Activated CD4-positive, alpha-beta T cell treated with anti-CD3 and anti-CD28 coated beads, Interleukin-2, amount 50 U/mL, for 1 hour (primary cell): ENCODE results near the gene CREBRF.
"Not testable (repeated sequence)": the region's sequence is repeated elsewhere in the genome, so short reads cannot be mapped to it uniquely, and the experiment has no call there.

Source experiments
- DNase-seq: peaks from one replicate; pipeline ENCODE4 v3.0.0-alpha.2; 2020

CREBRF gene

GRCh38 chr5:173039188-173039587 lies 17.0 kb upstream of the CREBRF start:
- no peak for DNase-seq

GRCh38 chr5:173039964-173040363 lies 16.2 kb upstream of the CREBRF start:
- DNase-seq, result no peak

- no peak for DNase-seq
These were observed 14.0 kb upstream of the CREBRF start for GRCh38 chr5:173041881-173042762.

GRCh38 chr5:173042763-173043107 lies 13.4 kb upstream of the CREBRF start:
- no peak for DNase-seq

DNA sequence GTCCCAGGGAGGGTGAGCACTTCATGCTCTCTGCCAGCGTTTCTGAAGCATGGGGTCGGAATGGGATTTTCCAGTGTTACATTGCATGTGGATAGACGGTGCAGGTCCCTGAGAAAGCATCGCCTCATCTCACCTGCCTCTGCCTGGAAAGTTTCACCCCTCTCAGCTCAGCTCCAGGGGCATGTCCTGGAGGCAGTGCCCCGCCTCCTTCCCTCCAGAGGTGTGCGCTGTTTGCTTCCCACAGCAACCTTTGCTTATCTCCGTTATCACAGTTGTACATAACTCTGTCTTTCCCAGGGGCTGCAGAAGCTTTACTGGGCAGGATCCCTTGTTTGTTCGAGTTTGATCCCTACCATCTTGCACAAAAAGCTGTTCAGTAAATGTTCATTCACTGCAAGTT lies 10.7 kb upstream of the CREBRF start:
- no peak for DNase-seq

GRCh38 chr5:173047096-173047837 lies 8.9 kb upstream of the CREBRF start:
- not testable (repeated sequence) for DNase-seq

GRCh38 chr5:173047838-173048105 lies 8.4 kb upstream of the CREBRF start:
- DNase-seq, result no peak

DNA sequence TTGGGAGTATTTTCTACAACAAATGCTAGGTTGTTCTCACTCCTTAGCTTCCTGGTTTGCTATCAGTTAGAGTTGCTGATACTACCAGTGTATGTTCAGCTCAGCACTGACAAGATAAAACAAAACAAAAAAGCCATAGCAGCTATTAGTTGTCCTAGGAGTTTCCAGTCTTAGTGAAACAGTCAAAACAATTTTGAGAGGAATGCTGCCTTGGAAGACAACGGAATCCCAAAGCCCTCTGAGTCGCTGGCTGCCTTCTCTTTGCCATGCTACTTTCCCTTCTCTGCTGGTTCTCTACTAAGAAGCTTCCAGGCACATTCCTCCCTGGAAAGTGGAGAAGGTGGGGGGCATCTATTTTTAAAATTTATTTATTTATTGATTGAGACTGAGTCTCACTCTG lies 5.4 kb upstream of the CREBRF start:
- no peak for DNase-seq

- DNase-seq, result no peak
These were observed 4.4 kb upstream of the CREBRF start for GRCh38 chr5:173051746-173052145.

DNA sequence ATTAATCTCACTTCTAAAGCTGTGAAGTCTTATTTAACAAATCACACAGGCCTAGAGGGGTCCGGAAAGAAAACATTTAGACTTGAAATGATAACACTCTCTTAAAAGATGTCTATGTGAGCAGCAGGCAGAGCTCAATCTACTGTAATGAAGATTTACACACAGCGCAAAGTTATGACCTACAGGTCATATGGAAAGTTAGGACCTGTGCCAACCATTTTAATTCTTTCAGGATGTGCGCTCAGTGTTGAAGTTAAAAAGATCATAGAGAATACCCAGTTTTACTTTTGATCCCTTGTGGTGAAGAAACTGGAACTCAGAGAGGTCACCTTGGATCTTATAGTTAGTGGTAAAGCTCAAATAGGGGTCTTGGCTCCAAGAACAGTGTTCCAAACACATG lies 3.1 kb upstream of the CREBRF start:
- no peak for DNase-seq

- no peak for DNase-seq
These were observed 970 bp upstream of the CREBRF start for GRCh38 chr5:173055042-173055721.

DNA sequence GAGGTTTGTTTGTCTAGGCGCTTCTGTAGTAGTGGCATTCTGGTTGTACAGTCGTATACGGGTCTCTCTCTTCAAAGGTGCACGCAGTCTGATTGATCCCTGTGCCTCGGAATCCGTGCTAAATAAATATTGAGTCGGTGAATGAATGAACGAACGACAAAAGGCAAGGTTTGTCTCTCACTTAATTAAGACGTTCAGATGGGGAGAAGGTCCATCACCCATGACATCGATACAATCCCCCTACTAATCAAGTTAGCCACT lies 500 bp upstream of the CREBRF start:
- DNase-seq, result peak; percentile 7

GRCh38 chr5:173056783-173057061 lies 570 bp downstream of the CREBRF start:
- DNase-seq, result peak; percentile 81

DNA sequence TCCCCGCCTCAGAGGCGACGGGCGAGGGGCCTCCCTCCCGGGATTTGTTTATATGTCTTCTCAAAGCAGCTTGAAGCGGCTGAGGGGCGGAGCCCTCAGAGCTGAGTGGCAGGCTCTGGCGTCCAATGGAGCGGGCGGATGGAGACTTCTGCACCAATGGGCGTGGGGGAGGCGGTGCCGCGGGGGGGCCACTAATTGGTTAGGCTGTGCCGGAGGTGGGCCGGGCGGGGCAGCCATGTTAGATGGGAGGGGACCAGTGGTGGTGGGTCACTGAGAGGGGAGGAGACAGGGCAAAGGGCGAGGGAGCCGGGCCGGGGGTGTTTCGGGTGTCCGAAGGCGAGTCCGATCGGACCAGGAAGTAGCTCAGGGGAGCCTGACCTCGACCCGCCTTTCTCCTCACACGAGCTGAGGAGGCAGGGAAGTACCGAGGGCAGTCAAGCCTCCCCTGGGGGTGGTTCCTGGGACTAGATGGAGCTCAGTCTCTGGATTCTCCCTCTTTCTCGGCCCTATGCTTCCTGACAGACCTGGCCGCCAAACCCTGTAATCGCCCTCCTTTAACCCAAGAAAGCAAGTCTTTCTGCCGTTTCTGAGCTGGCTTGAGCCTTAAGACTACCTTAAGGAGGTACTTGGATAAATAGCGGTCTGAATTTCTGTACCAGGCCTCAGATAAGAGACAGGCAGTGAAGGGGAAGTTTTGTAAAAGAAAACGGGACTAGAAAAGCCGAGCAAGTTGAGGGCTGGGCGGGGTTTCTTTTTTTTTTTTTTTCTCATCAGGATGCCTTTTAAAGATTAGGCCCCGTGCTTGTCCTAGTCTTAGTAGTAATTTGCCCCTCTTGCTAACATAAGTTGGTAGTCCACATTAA lies 1.1 kb downstream of the CREBRF start:
- peak; percentile 99 for DNase-seq

GRCh38 chr5:173062141-173062540 lies 6.0 kb downstream of the CREBRF start:
- no peak for DNase-seq

DNA sequence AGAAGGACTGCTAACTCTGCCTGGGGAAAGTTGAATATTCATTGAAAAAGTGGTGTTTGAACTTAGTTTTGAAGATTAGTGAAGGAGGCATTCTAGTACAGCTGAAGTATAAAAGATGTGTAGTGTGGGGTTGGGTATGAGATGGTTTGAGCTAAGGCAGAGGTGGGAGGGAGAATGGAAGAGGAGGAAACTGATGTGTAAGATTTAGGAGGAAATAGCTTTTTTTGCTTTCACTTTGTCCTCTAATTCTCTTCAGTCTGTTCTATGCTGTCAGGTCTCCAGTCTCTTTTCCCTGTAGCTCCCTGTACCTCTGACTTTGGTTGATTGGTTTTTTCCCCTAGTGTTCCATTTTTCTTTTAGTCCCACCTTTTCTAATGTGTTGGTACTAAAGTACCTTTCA lies 9.0 kb downstream of the CREBRF start:
- no peak for DNase-seq

DNA sequence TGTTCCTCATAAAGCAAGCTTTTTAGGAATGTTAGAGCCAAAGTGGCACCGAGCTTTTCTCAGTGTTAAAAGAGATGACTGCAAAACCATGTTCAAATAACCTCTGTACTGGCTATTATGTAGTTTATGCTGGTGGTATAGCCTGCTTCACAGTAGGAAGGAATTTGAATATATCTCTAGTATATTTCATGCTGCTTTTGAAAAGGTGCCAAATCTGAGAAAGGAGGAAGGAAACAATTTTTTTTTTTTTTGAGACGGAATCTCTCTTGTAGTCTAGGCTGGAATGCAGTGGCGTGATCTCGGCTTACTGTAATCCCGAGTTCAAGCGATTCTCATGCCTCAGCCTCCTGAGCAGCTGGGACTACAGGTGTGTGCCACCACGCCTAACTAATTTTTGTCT lies 13.5 kb downstream of the CREBRF start:
- DNase-seq, result no peak

- DNase-seq, result no peak
These were observed 19.1 kb downstream of the CREBRF start for GRCh38 chr5:173075137-173075843.

DNA sequence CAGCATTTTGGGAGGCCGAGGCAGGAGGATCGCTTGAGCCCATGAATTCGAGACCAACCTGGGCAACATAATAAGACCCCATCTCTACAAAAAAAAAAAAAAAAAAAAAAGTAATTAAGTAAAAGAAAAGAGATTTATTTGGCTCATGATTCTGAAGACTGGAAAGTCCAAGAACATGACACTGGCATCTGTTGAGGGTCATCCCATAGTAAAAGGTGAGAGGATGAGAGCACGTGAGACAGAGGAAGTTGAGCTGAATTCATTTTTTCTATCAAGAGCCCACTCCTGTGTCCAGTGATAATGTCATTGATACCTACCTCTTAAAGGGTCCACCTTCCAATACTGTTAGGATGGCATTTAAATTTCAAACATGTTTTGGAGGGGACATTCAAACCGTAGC lies 19.8 kb downstream of the CREBRF start:
- DNase-seq, result no peak

- not testable (repeated sequence) for DNase-seq
These were observed 20.3 kb downstream of the CREBRF start for GRCh38 chr5:173076471-173076870.

GRCh38 chr5:173078878-173079277 lies 22.7 kb downstream of the CREBRF start:
- no peak for DNase-seq

GRCh38 chr5:173089581-173089980 lies 33.4 kb downstream of the CREBRF start:
- no peak for DNase-seq

GRCh38 chr5:173090639-173091038 lies 34.5 kb downstream of the CREBRF start:
- DNase-seq, result no peak
